Breast epithelium (tissue), 4 donors: ENCODE measurements around the gene BRD1. TPM values are rescaled to one million over a fixed set of nuclear protein-coding genes. Genes with fewer than 3 reads are reported as not detected.

Source experiments
- DNase-seq, 2 donors: peaks; one replicate each; pipeline ENCODE4 v3.0.0-alpha.2; 2019; ENCODE audit warnings: low spot score in 2 of 2
- H3K27ac ChIP-seq, 2 donors: fragments of 200-600 bp; sonication (generic) in 1 of 2; one replicate each; pipeline ENCODE4 v1.5.1; 2016 to 2019; ENCODE audit warnings: mild to moderate bottlenecking in 1 of 2
- H3K27me3 ChIP-seq, 2 donors: fragments of 200-600 bp; sonication (generic) in 1 of 2; one replicate each; pipeline versions ENCODE4 v1.5.1 to v1.6.0; 2017 to 2019; ENCODE audit warnings: control low read depth in 1 of 2, mild to moderate bottlenecking in 1 of 2
- H3K36me3 ChIP-seq: fragments of 200-600 bp; one replicate; pipeline ENCODE4 v1.5.1; 2019
- H3K4me1 ChIP-seq, 2 donors: fragments of 200-600 bp; sonication (generic); one replicate each; pipeline ENCODE4 v1.5.1; 2016 to 2019; ENCODE audit warnings: control low read depth in 1 of 2
- H3K4me3 ChIP-seq, 3 donors: fragments of 200-600 bp; sonication (generic); 1 replicate in 2 of 3; 2 replicates in 1 of 3; pipeline ENCODE4 v1.5.1; 2016 to 2019; ENCODE audit warnings: mild to moderate bottlenecking in 3 of 3, moderate library complexity in 2 of 3
- H3K9me3 ChIP-seq, 2 donors: fragments of 200-600 bp; sonication (generic) in 1 of 2; one replicate each; pipeline ENCODE4 v1.5.1; 2016 to 2019; ENCODE audit warnings: control low read depth in 1 of 2
- CTCF ChIP-seq, 3 donors: fragments of 450-650 bp; IDR thresholded peaks; one replicate each; pipeline ENCODE4 v1.5.1; 2016 to 2017; ENCODE audit warnings: antibody characterized with exemption in 3 of 3, mild to moderate bottlenecking in 3 of 3, moderate library complexity in 3 of 3
- POLR2A ChIP-seq: fragments of 450-650 bp; IDR thresholded peaks from one replicate; pipeline ENCODE4 v1.6.1; 2016; ENCODE audit warnings: antibody characterized with exemption, mild to moderate bottlenecking, moderate library complexity
- POLR2AphosphoS5 ChIP-seq, 3 donors: sonication (generic); formaldehyde crosslinking; IDR thresholded peaks; one replicate each; pipeline ENCODE4 v1.6.1; 2017; ENCODE audit warnings: antibody characterized with exemption in 3 of 3
- intact Hi-C: fragments of 100-400 bp; cut with DNase I; formaldehyde crosslinking; loops from one replicate; pipeline ENCODE4 v1.15.1; 2023; ENCODE audit warnings: low total_unique reads
- total RNA-seq, 3 donors: library from RNA; depleted of rRNA; stranded (reverse); fragments of >200 nt; gene quantifications; one replicate each; pipeline ENCODE4 v1.1.0, GENCODE V29; 2016

BRD1 gene
- total RNA-seq, 3 donors from 2014 or later = 33.4 to 35.1 (median 34.1) TPM

GRCh38 chr22:49838771-49839717 is 11.4 kb upstream of the BRD1 start:
- no peak for TF ChIP-seq POLR2AphosphoS5 (IDR thresholded peaks at IDR 0.05)
- TF ChIP-seq POLR2A = no peak
- no peak for TF ChIP-seq CTCF (IDR thresholded peaks at IDR 0.05)
- Histone ChIP-seq H3K27ac (no peak overlapping the region), H3K4me1 (no peaks in the 10 kb centered on the region), H3K4me3 (no peak overlapping the region), H3K9me3 (no peaks in the 10 kb centered on the region), H3K27me3 (no peaks in the 10 kb centered on the region), H3K36me3 (no peaks in the 10 kb centered on the region)
- DNase-seq = no peak
- intact Hi-C loops = no loop called here

- no peaks in the 10 kb centered on the region for H3K4me1 ChIP-seq
- peak in 1 of 2 donors; percentile 80 for DNase-seq
- H3K36me3 ChIP-seq = no peaks in the 10 kb centered on the region
- H3K9me3 ChIP-seq = peaks cover 0 to 4% of the 10 kb centered on the region in 2 donors
- TF ChIP-seq POLR2A = no peak
- peak in 1 of 3 donors; percentile 65 for TF ChIP-seq POLR2AphosphoS5 (IDR thresholded peaks at IDR 0.05)
- H3K27ac ChIP-seq = peak overlapping the region; percentile 65 to 76
- no peaks in the 10 kb centered on the region for H3K27me3 ChIP-seq
- no peak overlapping the region for H3K4me3 ChIP-seq
- intact Hi-C loops = no loop called here
Observed at GRCh38 chr22:49833340-49834007, 5.8 kb upstream of the BRD1 start.

GRCh38 chr22:49829044-49829853 is 1.6 kb upstream of the BRD1 start:
- no peaks in the 10 kb centered on the region for H3K27me3 ChIP-seq
- peaks cover 10 to 20% of the 10 kb centered on the region in 2 donors for H3K4me1 ChIP-seq
- no peak overlapping the region for H3K27ac ChIP-seq
- no peak overlapping the region for H3K4me3 ChIP-seq
- intact Hi-C loops = no loop called here
- no peaks in the 10 kb centered on the region for H3K36me3 ChIP-seq
- DNase-seq = no peak
- TF ChIP-seq CTCF (IDR thresholded peaks at IDR 0.05) = no peak
- TF ChIP-seq POLR2AphosphoS5 (IDR thresholded peaks at IDR 0.05) = no peak
- no peak for TF ChIP-seq POLR2A
- H3K9me3 ChIP-seq = peaks cover 0 to 4% of the 10 kb centered on the region in 2 donors

- no peak for DNase-seq
- H3K27me3 ChIP-seq = no peaks in the 10 kb centered on the region
- H3K4me1 ChIP-seq = peaks cover 13 to 21% of the 10 kb centered on the region in 2 donors
- peak overlapping the region in 2 of 3 donors; percentile 54 to 98 for H3K4me3 ChIP-seq
- no peak overlapping the region for H3K27ac ChIP-seq
- no peak for TF ChIP-seq POLR2AphosphoS5 (IDR thresholded peaks at IDR 0.05)
- intact Hi-C loops = no loop called here
- H3K36me3 ChIP-seq = no peaks in the 10 kb centered on the region
- peaks cover 0 to 4% of the 10 kb centered on the region in 2 donors for H3K9me3 ChIP-seq
Observed at GRCh38 chr22:49828599-49828965, 909 bp upstream of the BRD1 start.

GRCh38 chr22:49827271-49827852 is 311 bp downstream of the BRD1 start:
- intact Hi-C loops = no loop called here
- H3K27me3 ChIP-seq = no peaks in the 10 kb centered on the region
- H3K36me3 ChIP-seq = no peaks in the 10 kb centered on the region
- peaks cover 0 to 4% of the 10 kb centered on the region in 2 donors for H3K9me3 ChIP-seq
- H3K4me3 ChIP-seq = peak overlapping the region; percentile 76 to 98 (median 78)
- peak overlapping the region; percentile 90 to 95 for H3K27ac ChIP-seq
- TF ChIP-seq CTCF (IDR thresholded peaks at IDR 0.05) (no peak), POLR2AphosphoS5 (IDR thresholded peaks at IDR 0.05) (no peak), POLR2A (no peak)
- no peak for DNase-seq
- peaks cover 13 to 21% of the 10 kb centered on the region in 2 donors for H3K4me1 ChIP-seq
